T-helper 22 cell (primary cell): ENCODE results near the gene SLC7A7.
A peak's percentile ranks its signal among the peaks of the same experiment; 100 is the strongest.
"Not testable (repeated sequence)": the region's sequence is repeated elsewhere in the genome, so short reads cannot be mapped to it uniquely, and the experiment has no call there.

Source experiments
- DNase-seq: peaks from one replicate; pipeline ENCODE4 v3.0.0-alpha.2; 2020; ENCODE audit warnings: low read depth

The SLC7A7 gene

DNA sequence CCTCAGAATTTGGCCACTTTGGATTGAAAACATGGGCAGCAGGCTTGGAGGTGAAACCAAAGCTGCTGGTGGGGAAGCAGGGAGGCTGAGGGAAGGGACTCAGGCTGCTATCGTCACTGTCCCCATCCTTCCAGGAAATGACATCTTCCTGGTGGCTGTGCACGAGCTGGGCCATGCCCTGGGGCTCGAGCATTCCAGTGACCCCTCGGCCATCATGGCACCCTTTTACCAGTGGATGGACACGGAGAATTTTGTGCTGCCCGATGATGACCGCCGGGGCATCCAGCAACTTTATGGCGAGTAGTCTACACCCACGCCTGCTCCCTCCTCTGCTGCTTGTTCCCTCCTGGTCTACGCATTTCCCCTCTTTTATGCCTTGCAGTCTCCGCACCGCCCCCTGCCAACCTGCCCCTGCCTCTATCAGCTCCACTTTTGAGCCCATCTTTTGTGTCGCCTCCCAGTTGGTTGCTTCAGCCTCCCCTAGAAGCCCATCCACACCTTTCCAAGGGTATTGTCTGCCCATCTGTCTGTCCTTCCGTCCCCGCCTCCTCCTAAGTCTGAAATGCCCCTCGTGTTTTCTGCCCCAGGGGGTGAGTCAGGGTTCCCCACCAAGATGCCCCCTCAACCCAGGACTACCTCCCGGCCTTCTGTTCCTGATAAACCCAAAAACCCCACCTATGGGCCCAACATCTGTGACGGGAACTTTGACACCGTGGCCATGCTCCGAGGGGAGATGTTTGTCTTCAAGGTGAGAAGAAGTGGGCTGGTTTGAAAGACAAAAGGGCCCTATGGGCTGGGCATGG, 28.1 kb upstream of the SLC7A7 start:
- DNase-seq = no peak

DNA sequence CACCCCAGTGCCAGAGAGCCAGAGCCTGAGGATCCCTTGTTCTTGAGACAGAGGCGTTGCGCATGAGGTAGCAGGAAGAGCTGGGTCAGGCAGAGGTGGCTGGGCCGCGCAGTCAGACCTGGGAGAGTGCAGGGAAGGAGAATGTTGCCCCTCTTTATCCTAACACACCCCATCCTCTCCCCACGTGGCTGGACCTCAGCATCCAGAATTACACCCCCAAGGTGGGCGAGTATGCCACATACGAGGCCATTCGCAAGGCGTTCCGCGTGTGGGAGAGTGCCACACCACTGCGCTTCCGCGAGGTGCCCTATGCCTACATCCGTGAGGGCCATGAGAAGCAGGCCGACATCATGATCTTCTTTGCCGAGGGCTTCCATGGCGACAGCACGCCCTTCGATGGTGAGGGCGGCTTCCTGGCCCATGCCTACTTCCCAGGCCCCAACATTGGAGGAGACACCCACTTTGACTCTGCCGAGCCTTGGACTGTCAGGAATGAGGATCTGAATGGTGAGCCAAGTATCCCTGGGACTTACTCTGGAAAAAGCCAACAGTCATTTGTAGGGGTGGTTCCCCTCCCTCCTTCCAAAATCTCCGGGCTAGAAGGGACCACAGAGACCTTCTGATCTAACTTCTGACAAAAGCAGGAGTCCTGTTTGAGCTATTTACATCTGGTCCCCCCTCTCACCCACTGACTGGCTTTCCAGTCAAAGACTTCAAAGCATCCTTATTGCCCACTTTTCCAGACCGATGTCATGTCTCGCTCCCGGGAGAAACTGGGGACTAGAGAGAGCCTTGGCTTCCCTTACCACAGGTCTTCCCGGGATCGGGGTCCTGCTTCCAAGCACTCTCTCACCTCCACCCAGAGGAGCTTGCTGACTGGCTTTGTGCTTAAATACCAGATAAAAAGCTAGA, 27.2 kb upstream of the SLC7A7 start:
- no peak for DNase-seq

- no peak for DNase-seq
Measured at GRCh38 chr14:22841769-22842168, 26.5 kb upstream of the SLC7A7 start.

- no peak for DNase-seq
Measured at GRCh38 chr14:22841311-22841710, 26.1 kb upstream of the SLC7A7 start.

GRCh38 chr14:22839159-22839779, 24.0 kb upstream of the SLC7A7 start:
- no peak for DNase-seq

DNA sequence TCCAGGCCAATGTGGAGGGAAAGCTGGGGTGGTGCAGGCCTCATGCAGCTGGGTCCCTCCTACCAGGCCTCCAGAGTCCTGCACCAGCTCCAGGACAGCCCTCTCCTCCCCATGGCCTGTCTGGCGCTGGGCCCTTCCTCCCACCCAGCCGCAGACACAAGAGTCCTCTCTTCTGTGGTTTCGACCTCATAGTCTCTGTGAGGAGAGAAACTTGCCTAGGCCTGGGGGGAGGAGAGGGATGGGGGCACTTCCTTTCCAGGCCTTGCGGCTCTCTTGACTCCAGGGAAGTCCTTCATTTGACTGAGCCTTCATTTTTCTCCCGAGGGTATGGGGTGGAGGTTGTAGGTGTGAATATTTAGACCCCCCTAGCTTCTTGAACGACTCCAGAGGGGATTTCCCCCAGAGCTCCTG, 23.4 kb upstream of the SLC7A7 start:
- no peak for DNase-seq

DNA sequence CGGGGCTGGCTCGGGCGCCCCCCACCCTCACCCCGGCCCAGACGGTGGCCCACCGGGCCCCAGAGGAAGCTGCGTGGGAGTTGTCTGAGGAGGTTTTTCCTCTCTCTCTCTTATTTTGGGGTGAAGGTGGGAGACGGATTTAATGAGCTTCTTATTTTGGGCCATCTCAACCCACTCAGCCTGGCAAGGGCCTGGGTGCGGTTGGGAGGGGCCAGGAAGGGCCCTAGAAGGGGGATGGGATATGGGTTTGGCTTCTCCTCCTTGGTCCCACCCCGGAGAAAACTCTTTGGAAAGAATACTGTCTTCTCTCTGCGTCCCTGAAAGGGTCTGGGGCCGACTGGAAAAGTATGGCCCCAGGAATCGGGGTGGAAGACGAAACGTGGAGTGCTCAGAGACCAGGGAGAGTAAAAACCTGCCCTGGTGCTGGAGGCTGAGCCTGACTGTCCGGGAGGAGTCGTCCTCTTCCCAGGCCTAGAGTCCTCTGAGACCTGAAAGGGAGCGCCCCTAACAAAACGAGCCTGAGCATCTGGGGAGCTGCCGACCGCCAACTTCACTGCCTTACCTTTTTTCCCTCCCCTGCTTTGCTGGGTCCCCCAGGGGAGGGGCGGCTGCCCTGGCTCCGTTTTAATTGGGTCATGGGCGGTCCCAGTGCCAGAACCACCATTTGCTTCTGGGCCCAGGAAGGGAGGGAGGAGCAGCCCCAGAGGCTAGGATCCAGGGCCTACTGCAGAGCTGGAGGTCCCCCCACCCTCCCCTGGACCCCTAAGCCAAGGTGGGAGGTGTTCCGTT, 22.7 kb upstream of the SLC7A7 start:
- no peak for DNase-seq

GRCh38 chr14:22837114-22837749, 22.0 kb upstream of the SLC7A7 start:
- DNase-seq = no peak

DNA sequence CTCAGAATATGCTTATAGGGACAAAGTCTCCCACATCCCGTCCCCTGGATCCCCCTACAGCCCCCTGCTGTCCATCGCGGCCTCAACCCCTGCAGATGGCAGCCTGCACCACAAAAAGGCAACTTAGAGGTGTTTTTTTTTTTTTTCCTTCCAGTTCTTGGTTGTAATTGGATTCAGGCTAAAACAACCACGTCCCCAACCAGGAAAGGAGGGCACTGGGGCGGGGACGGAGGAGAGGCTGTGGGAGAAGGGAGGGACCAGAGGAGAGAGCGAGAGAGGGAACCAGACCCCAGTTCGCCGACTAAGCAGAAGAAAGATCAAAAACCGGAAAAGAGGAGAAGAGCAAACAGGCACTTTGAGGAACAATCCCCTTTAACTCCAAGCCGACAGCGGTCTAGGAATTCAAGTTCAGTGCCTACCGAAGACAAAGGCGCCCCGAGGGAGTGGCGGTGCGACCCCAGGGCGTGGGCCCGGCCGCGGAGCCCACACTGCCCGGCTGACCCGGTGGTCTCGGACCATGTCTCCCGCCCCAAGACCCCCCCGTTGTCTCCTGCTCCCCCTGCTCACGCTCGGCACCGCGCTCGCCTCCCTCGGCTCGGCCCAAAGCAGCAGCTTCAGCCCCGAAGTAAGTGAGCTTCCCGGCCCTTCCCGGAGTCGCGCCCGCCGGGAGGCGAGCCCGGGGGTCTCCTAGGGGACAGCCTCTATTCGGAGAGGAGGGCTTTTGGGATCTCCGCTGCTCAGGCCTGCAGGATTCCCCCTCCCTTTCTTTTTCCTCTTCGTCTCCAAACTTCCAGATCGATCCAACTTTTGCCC, 21.3 kb upstream of the SLC7A7 start, which contains the start of gene MMP14:
MMP14 (plus strand) TSS at position 285 of the 813 bp plus-strand sequence; CDS start at position 518, 233 bp downstream.
- no peak for DNase-seq

DNA sequence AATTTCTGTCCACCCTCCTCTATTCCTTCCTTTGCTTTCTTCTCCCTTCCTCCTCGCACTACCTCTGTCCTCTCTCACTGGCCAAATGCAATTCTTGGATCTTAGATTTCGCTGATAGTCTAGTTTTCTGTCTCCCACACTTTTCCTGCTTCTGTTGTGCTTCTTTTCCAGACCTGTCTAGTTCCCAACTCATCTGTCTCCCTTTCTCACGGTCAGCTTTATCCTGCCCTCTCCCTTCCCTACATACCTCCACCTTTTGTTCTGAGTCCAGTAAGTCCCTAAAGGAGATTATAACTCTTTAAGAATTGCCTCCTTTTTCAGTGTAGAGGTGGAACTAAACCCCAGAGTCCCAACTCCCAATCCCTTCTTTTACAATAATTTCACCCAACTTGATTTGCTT, 20.3 kb upstream of the SLC7A7 start:
- no peak for DNase-seq

GRCh38 chr14:22830443-22831010, 15.3 kb upstream of the SLC7A7 start:
- no peak for DNase-seq

- DNase-seq = peak; percentile 81
Measured at GRCh38 chr14:22829661-22830442, 14.6 kb upstream of the SLC7A7 start, which contains the start of gene MRPL52. Gene MRPL52 (plus strand): TSS chr14:22829887. CDS start chr14:22829913, 26 bp downstream.

DNA sequence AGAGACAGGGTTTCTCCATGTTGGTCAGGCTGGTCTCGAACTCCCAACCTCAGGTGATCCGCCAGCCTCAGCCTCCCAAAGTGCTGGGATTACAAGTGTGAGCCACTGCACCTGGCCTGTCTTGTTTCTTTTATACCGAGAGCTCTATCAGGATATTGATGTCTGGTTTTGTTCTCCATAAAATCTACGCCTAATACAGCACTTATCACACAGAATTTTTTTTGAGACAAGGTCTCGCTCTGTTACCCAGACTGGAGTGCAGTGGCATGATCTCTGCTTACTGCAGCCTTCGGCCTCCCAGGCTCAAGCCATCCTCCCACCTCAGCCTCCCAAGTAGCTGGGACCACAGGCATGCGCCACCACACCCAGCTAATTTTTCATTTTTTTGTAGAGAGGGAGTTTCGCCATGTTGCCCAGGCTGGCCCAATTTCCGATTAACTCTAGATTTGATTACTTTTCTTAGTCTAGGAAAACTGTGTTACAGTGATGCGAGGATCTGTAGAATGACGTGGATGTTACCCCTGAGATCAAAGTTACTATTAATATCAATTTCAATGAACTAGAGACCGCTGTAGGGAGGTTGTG, 13.9 kb upstream of the SLC7A7 start:
- not testable (repeated sequence) for DNase-seq

- no peak for DNase-seq
Measured at GRCh38 chr14:22824711-22825359, 9.6 kb upstream of the SLC7A7 start.

DNA sequence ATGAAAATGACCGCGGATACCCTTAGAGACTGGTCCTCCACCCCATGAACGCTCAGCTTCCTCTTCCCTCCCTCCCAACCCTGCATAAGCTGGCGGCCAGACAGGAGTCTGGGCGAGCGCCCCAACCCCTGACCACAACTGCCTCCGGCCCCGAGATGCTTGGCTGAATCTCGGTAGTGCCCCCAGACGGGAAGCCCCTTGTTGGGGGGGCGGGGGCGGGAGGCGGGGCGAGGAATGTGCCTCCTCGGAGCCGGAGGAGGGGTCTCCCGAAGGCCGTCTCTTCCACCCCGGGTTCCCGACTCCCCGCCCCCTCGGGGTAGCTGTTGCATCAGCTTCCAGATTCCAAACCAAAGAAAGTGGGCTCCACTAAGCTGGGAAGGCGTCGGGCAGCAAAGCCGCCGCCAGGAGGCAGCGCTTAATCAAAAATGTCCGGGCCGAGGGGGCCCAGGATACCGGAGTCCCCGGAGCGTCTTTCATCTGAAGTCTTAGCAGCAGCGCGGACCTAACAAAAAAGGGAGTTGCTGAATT, 7.4 kb upstream of the SLC7A7 start:
- peak; percentile 27 for DNase-seq

DNA sequence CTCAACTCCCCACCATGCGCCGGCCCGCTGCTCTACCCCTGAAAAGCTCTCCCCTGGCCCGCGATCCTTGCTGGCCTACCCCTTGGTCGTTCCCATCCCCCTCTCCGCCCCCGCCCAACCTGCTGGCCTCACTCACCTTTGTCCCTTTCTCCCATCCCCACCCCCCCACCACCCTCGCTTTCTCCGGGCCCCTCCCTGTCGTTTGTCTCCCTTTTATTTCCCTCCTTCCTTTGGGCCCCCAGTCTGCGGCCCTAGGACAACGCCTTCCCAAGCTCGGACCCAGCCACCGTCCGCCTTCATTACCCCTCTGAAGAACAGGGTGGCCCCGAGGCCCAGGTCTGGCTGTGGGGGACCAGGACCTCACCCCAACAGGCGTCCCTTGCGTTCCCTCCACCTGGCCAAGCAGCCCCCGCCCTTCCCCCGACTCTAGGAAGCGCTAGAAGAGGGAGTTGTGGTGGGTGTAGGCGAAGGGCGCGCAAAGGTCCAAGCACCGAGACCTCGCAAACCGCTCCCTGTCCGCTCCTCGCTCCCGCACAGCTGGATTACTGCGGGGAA, 6.9 kb upstream of the SLC7A7 start:
- DNase-seq = no peak

- DNase-seq = no peak
Measured at GRCh38 chr14:22821193-22822015, 6.2 kb upstream of the SLC7A7 start.
